Measurements from ENCODE around the gene FMNL2.

FMNL2 gene

DNA sequence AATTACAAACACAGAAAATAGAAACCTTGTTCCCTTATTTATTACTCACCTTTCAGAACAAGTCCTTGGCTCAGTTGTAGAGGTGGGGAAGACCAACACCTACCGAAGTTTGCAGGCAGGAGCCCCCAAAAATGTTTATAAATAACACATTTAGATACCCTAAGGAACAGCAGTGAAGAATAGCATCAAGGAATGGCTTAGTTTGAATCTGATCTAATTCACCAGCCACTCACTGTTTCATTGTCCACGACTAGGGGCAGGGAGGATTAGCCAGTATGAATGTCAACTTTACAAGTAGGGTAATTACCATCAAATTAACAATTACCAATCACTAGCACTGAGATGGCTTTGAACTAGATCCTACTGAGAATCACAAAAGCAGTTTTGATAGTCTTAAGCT, 316.9 kb downstream of the FMNL2 start:
- no peak for DNase-seq (ENCODE audit: low spot score)

DNA sequence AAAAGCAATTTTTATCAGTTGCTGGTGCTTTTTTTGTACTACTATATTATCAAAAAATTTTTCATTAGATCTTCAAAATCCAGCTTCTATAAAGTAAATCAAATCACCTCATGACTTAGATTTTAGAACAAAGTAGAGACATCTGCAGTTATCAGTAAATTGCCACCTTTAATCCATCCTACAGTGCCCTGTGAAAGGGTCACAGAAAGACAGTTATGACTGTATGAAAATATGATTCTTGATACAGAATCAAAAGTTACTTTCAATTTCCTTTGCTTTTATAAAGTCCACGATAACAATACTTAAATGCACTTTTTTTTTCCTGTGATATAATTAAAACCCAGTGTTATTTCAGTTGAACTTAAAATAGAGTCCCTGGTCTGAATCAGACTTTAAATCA, 320.9 kb downstream of the FMNL2 start:
- no peak for DNase-seq (ENCODE audit: low spot score)

DNA sequence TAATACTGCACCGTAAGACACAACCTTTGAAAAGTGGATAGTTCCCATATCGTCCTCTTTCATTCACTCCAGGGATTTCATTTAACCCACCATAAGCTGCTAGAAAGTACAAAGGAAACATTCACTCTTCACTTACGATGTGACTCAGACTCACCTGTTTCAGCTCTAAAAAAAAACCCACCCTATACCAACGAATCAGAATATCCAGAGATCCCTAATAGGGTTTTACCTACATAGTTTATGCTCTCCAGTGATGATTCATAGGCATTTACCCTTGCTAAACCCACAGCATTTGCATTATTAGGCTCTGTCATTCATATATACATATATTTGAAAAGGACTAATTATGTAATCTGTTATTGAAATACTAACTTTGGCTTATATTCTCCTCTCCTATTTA, 322.1 kb downstream of the FMNL2 start:
- DNase-seq (ENCODE audit: low spot score): peak; percentile 38

DNA sequence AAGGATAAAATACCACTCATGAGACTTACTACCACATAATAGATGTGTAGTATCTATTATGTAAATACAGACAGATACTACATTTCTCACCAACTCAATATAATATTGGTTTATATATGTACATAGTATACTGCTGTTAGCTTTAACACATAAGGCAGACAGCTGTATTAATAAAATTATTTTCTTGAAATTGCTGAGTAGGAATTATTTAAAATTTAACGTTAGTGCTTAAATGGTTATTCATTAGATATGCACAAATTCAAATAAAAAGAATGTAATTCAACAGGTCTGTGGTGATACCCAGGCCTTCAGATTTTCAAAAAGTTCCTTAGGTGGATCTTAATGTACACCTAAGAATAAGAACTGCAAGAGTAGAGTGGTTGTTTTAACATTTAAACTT, 323.2 kb downstream of the FMNL2 start:
- no peak for DNase-seq (ENCODE audit: low spot score)

DNA sequence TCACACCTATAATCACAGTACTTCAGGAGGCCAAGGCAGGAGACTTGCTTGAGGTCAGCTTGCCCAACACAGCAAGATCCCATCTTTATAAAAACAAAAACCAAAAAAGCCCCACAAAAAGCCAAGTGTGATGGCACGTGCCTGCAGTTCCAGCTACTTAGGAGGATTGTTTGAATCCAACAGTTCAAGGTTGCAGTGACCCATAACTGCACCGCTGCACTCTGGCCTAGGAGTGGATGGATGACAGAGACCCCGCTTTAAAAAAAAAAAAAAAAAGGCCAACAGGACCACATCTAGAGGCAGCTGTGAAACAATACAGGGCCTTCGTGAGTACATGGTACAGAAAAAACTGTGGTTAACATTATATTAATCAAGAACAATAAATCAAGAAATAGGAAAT, 326.1 kb downstream of the FMNL2 start:
- DNase-seq (ENCODE audit: low spot score): no peak

DNA sequence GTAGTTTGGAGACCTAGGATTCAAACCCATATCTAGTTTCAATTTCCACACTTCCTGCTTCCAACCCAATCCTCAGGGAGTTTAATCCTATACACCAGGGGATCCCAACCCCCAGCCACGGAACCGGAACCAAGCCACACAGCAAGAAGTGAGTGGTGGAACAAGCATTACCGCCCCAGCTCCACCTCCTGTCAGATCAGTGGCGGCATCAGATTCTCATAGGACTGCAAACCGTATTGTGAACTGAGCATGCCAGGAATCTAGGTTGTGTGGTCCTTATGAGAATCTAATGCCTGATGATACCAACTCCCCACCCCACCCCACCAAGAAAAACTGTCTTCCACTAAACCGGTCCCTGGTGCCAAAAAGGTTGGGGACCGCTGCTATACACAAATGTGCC, 329.8 kb downstream of the FMNL2 start:
- DNase-seq (ENCODE audit: low spot score): no peak

DNA sequence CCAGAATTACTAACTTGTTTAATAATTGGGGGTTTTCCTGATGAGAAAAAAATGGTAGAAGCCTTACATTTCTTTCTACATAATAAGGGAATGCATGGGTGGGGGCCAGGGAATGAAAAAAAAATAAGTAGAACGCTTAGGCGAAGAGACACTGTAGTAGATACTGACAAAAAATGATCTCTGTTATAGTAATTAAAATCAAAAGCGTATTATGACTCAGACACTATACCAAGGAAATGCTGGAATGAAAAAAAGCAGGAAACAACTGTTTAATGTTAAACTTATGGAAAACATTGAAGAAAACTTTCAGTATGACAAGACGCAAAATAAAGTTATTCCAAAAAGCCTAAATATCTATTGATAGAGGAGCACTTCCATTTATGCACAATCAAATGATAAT, 339.4 kb downstream of the FMNL2 start:
- DNase-seq (ENCODE audit: low spot score): no peak

GRCh38 chr2:152676461-152676860, 341.5 kb downstream of the FMNL2 start:
- DNase-seq (ENCODE audit: low spot score): no peak

GRCh38 chr2:152678808-152679207, 343.8 kb downstream of the FMNL2 start:
- no peak for DNase-seq (ENCODE audit: low spot score)

GRCh38 chr2:152682663-152683062, 347.7 kb downstream of the FMNL2 start:
- no peak for DNase-seq (ENCODE audit: low spot score)

- DNase-seq (ENCODE audit: low spot score): no peak
Measured at GRCh38 chr2:152683400-152683799, 348.4 kb downstream of the FMNL2 start.

DNA sequence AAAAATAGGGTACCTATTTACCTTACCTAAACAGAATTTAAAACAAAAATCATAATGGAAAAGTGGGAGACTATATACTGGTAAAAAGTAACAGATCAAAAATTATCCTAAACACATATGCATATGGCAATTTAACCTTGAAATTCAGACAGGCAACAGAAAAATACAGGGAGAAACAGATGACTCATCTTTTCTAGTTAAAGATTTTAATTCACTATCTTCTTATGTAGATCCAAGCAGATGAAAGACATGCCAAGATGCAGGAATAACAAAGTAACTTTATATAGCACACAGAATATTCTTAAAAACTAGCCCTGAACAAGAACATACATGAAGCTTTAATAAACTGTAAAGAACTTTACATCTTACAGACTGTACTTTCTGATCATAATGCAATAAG, 351.3 kb downstream of the FMNL2 start:
- DNase-seq (ENCODE audit: low spot score): no peak

DNA sequence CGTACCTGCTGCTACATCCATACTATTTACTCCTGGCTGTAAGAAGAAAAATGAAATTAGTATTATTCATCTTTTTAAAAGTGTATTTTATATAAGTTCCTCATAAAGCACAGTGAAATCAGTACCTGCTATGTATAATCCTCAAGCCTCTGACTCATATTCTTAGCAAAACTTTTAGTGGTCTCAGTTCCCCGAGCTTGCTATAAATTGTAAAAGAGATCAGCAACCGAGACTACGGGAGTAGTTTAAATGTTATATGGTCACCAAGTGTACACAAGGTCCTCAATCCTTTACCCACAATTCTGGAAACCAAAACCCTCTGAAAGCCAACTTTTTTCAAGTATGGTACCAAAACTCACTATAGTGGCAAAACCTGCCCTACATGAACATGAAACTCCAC, 358.1 kb downstream of the FMNL2 start:
- no peak for DNase-seq (ENCODE audit: low spot score)

DNA sequence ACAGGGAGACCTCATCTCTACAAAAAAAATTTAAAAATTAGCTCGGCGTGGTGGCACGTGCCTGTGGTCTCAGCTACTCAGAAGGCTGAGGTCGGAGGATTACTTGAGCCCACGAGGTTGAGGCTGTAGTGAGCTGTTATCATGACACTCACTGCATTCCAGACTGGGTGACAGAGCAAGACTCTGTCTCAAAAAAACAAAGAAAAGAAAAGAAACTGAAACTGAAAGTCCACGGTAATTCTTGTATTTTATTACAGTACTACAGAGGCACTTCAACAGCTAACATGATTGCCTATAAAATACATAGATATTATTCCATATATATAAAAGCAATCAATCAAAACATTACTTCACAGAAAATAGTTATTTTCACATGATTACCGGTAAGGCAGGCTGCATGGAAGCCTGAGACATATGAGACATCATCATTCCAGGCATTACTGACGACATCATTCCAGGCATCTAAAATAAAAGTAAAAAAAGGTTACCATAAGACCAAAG, 359.2 kb downstream of the FMNL2 start:
- peak; percentile 76 for DNase-seq (ENCODE audit: low spot score)

DNA sequence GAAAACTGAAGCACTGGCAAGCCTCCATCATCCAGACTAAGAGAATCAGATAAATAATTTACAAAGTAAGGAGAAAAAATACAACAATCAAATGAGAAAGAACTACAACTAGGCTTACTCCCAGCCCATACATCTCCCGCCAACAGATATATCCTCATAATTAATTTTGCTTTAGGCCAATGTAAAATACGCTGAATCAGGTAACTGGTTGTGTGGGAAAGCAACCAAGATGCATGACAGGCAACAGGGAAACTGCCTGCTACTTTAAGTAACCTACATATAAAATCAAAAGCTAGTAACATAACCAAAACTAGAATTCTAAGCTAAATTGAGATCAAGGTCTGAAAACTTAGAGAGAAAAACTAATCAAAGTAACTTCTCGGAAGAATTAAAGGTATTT, 360.8 kb downstream of the FMNL2 start:
- DNase-seq (ENCODE audit: low spot score): no peak

- no peak for DNase-seq (ENCODE audit: low spot score)
Measured at GRCh38 chr2:152696476-152696875, 361.5 kb downstream of the FMNL2 start.
